Measurements from ENCODE around the gene PPM1G. TPM values are rescaled to one million over a fixed set of nuclear protein-coding genes. Genes with fewer than 3 reads are reported as not detected.

Gene PPM1G
- total and polyA plus RNA-seq, 12 donors: 50.1 to 107 (median 59.9) TPM

DNA sequence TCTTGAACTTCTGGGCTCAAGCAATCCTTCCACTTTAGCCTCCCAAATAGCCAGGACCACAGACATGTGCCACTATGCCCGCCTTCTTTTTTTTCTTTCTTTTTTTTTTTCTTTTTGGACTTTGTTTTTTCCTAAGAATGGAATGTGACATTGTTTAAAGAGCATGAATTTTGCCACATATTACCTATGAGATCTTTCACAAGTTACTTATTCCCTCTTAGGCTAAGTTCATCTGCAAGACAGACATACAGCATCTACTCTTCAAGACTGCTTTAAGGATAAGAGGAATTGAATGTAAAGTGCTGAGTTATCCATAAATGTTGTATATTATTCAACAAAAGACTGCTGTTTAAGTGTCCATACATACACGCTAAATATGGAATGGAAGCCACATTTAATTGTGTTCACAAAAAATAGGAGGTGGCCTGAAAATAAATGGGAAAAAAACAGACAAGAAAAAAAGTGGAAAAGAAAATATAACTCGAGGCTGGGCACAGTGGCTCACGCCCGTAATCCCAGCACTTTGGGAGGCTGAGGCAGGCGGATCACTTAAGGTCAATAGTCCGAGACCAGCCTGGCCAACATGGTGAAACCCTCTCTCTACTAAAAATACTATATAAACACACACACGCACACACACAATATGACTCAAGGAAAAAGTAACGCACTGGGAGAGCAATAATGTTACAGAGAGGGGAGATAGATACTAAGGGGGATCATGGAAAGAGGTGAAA is 3.2 kb upstream of the PPM1G start:
- Histone ChIP-seq H3K36me3 (replicated peaks in 1 of 2) (no peaks in the 10 kb centered on the region), H3K9me3 (replicated peaks in 1 of 3) (no peaks in the 10 kb centered on the region), H3K4me3 (no peak overlapping the region), H3K27ac (no peak overlapping the region), H3K27me3 (no peaks in the 10 kb centered on the region), H3K4me1 (replicated peaks in 1 of 2) (peaks cover 10 to 17% of the 10 kb centered on the region in 2 donors)
- 73 to 86% (median 79%) methylated on average over 9 of the region's 9 CpGs for WGBS, 4 donors
- intact Hi-C loops (cut with DNase I): no loop called here
- TF ChIP-seq, protein P1, sequence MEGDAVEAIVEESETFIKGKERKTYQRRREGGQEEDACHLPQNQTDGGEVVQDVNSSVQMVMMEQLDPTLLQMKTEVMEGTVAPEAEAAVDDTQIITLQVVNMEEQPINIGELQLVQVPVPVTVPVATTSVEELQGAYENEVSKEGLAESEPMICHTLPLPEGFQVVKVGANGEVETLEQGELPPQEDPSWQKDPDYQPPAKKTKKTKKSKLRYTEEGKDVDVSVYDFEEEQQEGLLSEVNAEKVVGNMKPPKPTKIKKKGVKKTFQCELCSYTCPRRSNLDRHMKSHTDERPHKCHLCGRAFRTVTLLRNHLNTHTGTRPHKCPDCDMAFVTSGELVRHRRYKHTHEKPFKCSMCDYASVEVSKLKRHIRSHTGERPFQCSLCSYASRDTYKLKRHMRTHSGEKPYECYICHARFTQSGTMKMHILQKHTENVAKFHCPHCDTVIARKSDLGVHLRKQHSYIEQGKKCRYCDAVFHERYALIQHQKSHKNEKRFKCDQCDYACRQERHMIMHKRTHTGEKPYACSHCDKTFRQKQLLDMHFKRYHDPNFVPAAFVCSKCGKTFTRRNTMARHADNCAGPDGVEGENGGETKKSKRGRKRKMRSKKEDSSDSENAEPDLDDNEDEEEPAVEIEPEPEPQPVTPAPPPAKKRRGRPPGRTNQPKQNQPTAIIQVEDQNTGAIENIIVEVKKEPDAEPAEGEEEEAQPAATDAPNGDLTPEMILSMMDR (IDR thresholded peaks at IDR 0.05): no peak
- TF ChIP-seq POLR2A (IDR thresholded peaks at IDR 0.05): no peak
- no peak for DNase-seq

GRCh38 chr2:27408601-27409320 is 630 bp downstream of the PPM1G start:
- peak in 5 of 7 donors; percentile 25 to 61 (median 34) for DNase-seq
- intact Hi-C loops (cut with DNase I): no loop called here
- WGBS, 4 donors: 0 to 1% (median 1%) methylated on average over 17 to 33 of the region's 33 CpGs
- no peaks in the 10 kb centered on the region for H3K9me3 ChIP-seq (replicated peaks in 1 of 3)
- H3K27me3 ChIP-seq: no peaks in the 10 kb centered on the region
- H3K36me3 ChIP-seq (replicated peaks in 1 of 2): no peaks in the 10 kb centered on the region
- peak overlapping the region; percentile 76 to 89 (median 82) for H3K27ac ChIP-seq
- peak overlapping the region; percentile 13 to 93 (median 64) for H3K4me3 ChIP-seq
- peaks cover 10 to 28% of the 10 kb centered on the region in 2 donors for H3K4me1 ChIP-seq (replicated peaks in 1 of 2)
- TF ChIP-seq, protein P1 (IDR thresholded peaks at IDR 0.05): no peak
- no peak for TF ChIP-seq POLR2A (IDR thresholded peaks at IDR 0.05)

- Histone ChIP-seq H3K9me3 (replicated peaks in 1 of 3) (no peaks in the 10 kb centered on the region), H3K4me1 (replicated peaks in 1 of 2) (peaks cover 10 to 28% of the 10 kb centered on the region in 2 donors), H3K27me3 (no peaks in the 10 kb centered on the region), H3K4me3 (peak overlapping the region in 1 of 4 donors; percentile 72), H3K36me3 (replicated peaks in 1 of 2) (no peaks in the 10 kb centered on the region), H3K27ac (peak overlapping the region in 1 of 5 donors; percentile 82)
- intact Hi-C loops (cut with DNase I): no loop called here
- DNase-seq: peak in 1 of 7 donors; percentile 39
- WGBS, 4 donors: 48 to 52% (median 50%) methylated on average over 16 of the region's 16 CpGs
- TF ChIP-seq, protein P1 (IDR thresholded peaks at IDR 0.05): peak; percentile 39 to 72 (median 62)
- TF ChIP-seq POLR2A (IDR thresholded peaks at IDR 0.05): no peak
These were observed 1.4 kb downstream of the PPM1G start for GRCh38 chr2:27407798-27408491.
